ES-I3 (cell line): ENCODE results near the gene PPP2R5C.
A peak's percentile ranks its signal among the peaks of the same experiment; 100 is the strongest.
"Not testable (repeated sequence)": the region's sequence is repeated elsewhere in the genome, so short reads cannot be mapped to it uniquely, and the experiment has no call there.

Experiments used
- H3K36me3 ChIP-seq: 2 replicates; pipeline ENCODE4 v1.6.1; 2013; ENCODE audit warnings: mild to moderate bottlenecking, low read length, control low read depth, moderate library complexity; ENCODE audit not compliant: insufficient read depth
- H3K4me1 ChIP-seq: 2 replicates; pipeline ENCODE4 v1.6.1; 2013; ENCODE audit warnings: mild to moderate bottlenecking, control low read depth, low read length; ENCODE audit not compliant: insufficient read depth
- H3K9ac ChIP-seq: 2 replicates; pipeline ENCODE4 v1.6.1; 2013; ENCODE audit warnings: low read depth, mild to moderate bottlenecking, low read length, moderate library complexity
- H3K9me3 ChIP-seq: 2 replicates; pipeline ENCODE4 v1.6.1; 2013; ENCODE audit warnings: mild to moderate bottlenecking, low read length, moderate library complexity; ENCODE audit not compliant: control insufficient read depth, insufficient read depth

Gene PPP2R5C

DNA sequence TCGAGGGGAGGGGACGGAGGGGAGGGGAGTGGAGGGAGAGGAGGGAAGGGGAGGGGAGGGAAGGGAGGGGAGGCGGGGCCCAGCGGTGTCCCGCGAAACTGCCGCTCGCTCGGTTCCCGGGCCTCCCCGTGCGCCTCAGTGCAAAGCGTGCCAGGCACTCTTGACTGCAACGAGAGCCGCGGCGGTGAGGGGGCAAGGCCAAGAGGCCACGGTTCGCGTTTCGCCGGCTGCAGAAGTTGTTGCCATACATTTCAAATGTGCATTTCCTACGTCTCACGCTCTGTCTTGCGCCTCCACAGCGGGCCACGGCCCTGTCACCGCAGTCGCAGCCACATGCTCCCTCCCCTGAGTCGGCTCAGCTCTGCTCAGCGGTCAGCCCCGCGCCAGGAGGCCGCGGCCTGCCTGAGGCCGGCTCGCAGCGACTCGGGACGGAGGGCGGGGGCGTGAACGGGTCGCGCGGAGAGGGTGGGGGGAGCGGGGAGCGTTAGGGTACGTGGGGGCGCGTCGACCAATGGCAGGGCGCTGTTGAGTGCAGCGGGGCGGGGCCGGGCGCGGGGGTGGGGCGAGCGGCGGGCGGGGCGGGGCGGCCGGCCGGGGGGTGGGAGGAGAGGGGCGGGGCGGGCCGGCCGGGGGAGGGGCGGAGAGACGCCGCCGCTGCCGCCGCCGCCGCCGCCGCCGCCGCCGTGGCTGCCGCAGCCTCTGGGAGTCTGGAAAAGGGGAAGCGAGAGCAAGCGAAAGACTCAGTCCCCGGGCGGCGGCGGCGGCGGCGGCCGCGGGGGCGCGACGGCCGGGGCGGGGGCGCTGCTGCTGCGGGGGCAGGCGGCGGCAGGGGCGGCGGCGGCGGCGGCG is at the start of gene PPP2R5C:
Gene PPP2R5C (plus strand): TSS at position 678 of the 849 bp plus-strand sequence. CDS start 185 bp downstream, outside the sequence.
- H3K4me1 ChIP-seq, result no peaks in the 10 kb centered on the region; the same call in 1 of the 2 replicates
- H3K9me3 ChIP-seq, result no peaks in the 10 kb centered on the region
- H3K36me3 ChIP-seq, result peaks cover 9% of the 10 kb centered on the region
- H3K9ac ChIP-seq, result peak within 1 kb of the TSS; percentile 99

DNA sequence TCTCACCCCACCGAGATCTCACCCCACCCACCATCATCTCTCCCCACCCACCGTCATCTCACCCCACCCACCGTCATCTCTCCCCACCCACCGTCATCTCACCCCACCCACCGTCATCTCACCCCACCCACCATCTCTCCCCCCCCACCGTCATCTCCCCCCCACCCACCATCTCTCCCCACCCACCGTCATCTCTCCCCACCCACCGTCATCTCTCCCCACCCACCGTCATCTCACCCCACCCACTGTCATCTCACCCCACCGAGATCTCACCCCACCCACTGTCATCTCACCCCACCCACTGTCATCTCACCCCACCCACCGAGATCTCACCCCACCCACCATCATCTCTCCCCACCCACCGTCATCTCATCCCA is 49.7 kb upstream of the PPP2R5C start:
- not testable (repeated sequence) for H3K36me3 ChIP-seq, H3K9me3 ChIP-seq, H3K9ac ChIP-seq
- peaks cover 25% of the 10 kb centered on the region for H3K4me1 ChIP-seq

DNA sequence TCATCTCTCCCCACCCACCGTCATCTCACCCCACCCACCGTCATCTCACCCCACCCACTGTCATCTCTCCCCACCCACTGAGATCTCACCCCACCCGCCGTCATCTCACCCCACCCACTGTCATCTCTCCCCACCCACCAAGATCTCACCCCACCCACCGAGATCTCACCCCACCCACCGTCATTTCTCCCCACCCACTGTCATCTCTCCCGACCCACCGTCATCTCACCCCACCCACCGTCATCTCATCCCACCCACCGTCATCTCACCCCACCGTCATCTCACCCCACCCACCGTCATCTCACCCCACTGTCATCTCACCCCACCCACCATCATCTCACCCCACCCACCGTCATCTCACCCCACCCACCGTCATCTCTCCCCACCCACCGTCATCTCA is 49.2 kb upstream of the PPP2R5C start:
- H3K9me3 ChIP-seq, result not testable (repeated sequence)
- peaks cover 25% of the 10 kb centered on the region for H3K4me1 ChIP-seq

GRCh38 chr14:101713091-101713490 is 48.4 kb upstream of the PPP2R5C start:
- H3K9ac ChIP-seq, H3K36me3 ChIP-seq, H3K9me3 ChIP-seq: not testable (repeated sequence)
- H3K4me1 ChIP-seq, result peaks cover 22% of the 10 kb centered on the region; the same call in 1 of the 2 replicates

More for the DNA sequence above, 49.2 kb upstream of the PPP2R5C start:
- not testable (repeated sequence) for H3K9ac ChIP-seq, H3K36me3 ChIP-seq

DNA sequence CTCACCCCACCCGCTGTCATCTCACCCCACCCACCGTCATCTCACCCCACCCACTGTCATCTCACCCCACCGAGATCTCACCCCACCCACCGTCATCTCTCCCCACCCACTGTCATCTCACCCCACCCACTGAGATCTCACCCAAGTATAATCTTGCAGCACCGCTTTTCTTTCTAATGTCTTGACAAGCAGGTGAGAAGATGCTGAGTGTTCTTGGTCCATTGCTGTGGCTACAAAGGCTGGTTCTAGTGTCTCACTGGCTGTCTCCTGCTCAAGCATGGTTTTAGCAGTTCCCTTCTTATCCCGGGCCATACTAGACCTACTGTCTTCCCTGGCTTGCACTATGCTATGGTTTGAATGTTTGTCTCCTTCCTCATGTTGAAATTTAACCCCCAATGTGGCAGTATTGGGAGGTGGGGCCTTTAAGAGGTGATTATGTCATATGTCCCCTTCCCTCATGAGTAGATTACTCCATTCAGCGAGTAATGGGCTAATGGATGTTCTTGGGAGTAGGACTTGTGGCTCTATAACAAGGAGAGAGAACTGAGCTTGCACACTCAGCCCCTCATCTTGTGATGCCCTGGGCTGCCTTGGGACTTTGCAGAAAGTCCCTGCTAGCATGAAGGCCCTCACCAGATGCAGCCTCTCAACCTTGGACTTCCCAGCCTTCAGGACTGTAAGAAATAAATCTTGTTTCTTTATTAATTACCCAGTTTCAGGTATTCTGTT is 47.7 kb upstream of the PPP2R5C start:
- no peak overlapping the region for H3K9ac ChIP-seq
- H3K4me1 ChIP-seq, result peaks cover 19% of the 10 kb centered on the region; the same call in 1 of the 2 replicates
- H3K36me3 ChIP-seq, result no peaks in the 10 kb centered on the region
- H3K9me3 ChIP-seq, result no peaks in the 10 kb centered on the region; the same call in 1 of the 2 replicates

GRCh38 chr14:101714394-101714793 is 47.1 kb upstream of the PPP2R5C start:
- Histone ChIP-seq H3K9ac (no peak overlapping the region), H3K36me3 (no peaks in the 10 kb centered on the region), H3K4me1 (peaks cover 21% of the 10 kb centered on the region), H3K9me3 (no peaks in the 10 kb centered on the region; the same call in 1 of the 2 replicates)

GRCh38 chr14:101715210-101716076 is 46.1 kb upstream of the PPP2R5C start:
- no peaks in the 10 kb centered on the region; the same call in 1 of the 2 replicates for H3K9me3 ChIP-seq
- H3K9ac ChIP-seq, result no peak overlapping the region
- H3K4me1 ChIP-seq, result peaks cover 24% of the 10 kb centered on the region
- no peaks in the 10 kb centered on the region for H3K36me3 ChIP-seq

- no peak overlapping the region for H3K9ac ChIP-seq
- H3K36me3 ChIP-seq, result no peaks in the 10 kb centered on the region
- no peaks in the 10 kb centered on the region; the same call in 1 of the 2 replicates for H3K9me3 ChIP-seq
- peaks cover 24% of the 10 kb centered on the region for H3K4me1 ChIP-seq
Observed at GRCh38 chr14:101716077-101716950, 45.2 kb upstream of the PPP2R5C start.

GRCh38 chr14:101716956-101717662 is 44.4 kb upstream of the PPP2R5C start:
- H3K9ac ChIP-seq, result no peak overlapping the region

DNA sequence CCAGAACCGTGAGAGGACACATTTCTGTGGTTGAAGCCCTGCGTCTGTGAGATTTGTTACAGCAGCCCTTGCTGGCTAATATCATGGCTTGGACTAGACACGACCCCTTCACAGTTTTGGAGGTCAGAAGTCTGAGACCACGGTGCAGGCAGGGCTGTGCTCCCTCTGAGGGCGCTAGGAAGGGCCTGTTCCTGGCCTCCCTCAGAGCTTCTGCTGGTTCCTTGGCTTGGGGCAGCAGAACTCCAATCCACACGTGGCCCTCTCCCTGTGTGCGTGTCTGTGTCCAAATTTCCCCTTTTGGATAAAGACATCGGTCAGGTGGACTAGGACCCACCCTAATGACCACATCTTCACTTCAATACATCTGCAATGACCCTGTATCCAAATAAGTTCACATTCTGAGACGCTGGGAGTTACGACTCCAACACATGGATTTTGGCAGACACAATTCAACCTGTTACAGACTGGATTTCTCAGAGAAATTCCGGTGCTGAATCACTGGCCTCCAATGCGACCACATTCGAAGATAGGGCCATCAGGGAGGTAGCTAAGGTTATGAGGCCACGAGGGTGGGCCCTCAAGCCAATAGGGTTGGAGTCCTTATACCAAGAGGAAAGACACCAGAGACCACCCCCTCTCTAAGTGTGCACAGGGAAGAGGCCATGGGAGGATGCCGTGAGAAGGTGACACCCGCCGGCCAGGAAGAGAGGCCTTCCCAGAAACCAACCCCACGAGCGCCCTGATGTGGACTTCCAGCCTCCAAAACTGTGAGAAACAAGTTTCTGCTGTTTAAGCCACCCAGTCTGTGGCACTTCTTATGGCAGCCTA is 43.6 kb upstream of the PPP2R5C start:
- no peaks in the 10 kb centered on the region for H3K36me3 ChIP-seq
- H3K9ac ChIP-seq, result no peak overlapping the region
- peaks cover 29% of the 10 kb centered on the region for H3K4me1 ChIP-seq
- no peaks in the 10 kb centered on the region; the same call in 1 of the 2 replicates for H3K9me3 ChIP-seq

More at GRCh38 chr14:101716956-101717662, 44.4 kb upstream of the PPP2R5C start:
- H3K36me3 ChIP-seq, result no peaks in the 10 kb centered on the region
- H3K9me3 ChIP-seq, result no peaks in the 10 kb centered on the region; the same call in 1 of the 2 replicates
- H3K4me1 ChIP-seq, result peaks cover 29% of the 10 kb centered on the region

- no peaks in the 10 kb centered on the region for H3K36me3 ChIP-seq
Observed at GRCh38 chr14:101719045-101719645, 42.4 kb upstream of the PPP2R5C start.

DNA sequence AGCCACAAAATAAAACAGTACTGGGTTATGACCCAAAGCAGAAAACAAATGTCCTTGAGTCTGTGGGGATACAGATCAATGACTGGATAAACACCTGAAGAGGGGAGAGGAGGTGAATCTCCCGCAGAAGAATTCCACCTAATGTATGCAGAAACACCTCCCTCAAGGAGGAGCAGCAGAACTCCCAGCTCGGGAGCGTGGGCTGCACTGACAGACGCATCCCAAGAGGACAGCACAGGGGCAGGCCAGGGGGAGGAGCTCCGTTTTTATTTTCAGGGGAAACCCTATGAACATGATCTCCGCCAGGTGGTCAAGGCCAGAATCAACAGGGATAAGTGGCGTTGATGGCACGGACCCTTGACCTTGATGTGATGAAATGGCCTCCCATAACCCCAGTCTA is 41.8 kb upstream of the PPP2R5C start:
- Histone ChIP-seq H3K9ac (no peak overlapping the region), H3K9me3 (no peaks in the 10 kb centered on the region; the same call in 1 of the 2 replicates), H3K36me3 (no peaks in the 10 kb centered on the region), H3K4me1 (peaks cover 31% of the 10 kb centered on the region)

More at GRCh38 chr14:101719045-101719645, 42.4 kb upstream of the PPP2R5C start:
- no peaks in the 10 kb centered on the region; the same call in 1 of the 2 replicates for H3K9me3 ChIP-seq
- peaks cover 31% of the 10 kb centered on the region for H3K4me1 ChIP-seq
- H3K9ac ChIP-seq, result no peak overlapping the region
